ENCODE results near the gene WARS2. TPM values are rescaled to one million over a fixed set of nuclear protein-coding genes. Genes with fewer than 3 reads are reported as not detected.

The WARS2 gene
- total and polyA plus RNA-seq, 2 of the 8 experiments (the other 6 are each of a cell fraction or from before 2014, with no cell fraction given) = 4.3 to 12.9 TPM

GRCh38 chr1:119139403-119139802 is 1.1 kb downstream of the WARS2 start:
- Histone ChIP-seq H3K23me2 (ENCODE audit: low read depth, low read length) (peaks cover 7% of the 10 kb centered on the region), H3K27me3 (replicated peaks in 1 of 4; ENCODE audit: control insufficient read depth in 3 of 4, extremely low read depth in 1 of 4, insufficient read depth in 3 of 4, low read length in 3 of 4) (no peaks in the 10 kb centered on the region), H2AK5ac (ENCODE audit: low read depth, low read length) (no peak overlapping the region), H3K9ac (replicated peaks in 1 of 4; ENCODE audit: extremely low read depth in 1 of 4, low read depth in 3 of 4, low read length in 3 of 4) (peak overlapping the region in 2 of 4 experiments; percentile 34; a peak in 2 of 7 replicates), H3K4me2 (ENCODE audit: insufficient read depth in 1 of 2, low read depth in 2 of 2, low read length in 2 of 2) (peak overlapping the region; percentile 75 to 86), H3K4ac (replicated peaks; ENCODE audit: insufficient read length, low read depth, low read length) (no peak overlapping the region), H3K56ac (replicated peaks; ENCODE audit: insufficient read length, low read depth, low read length) (no peak overlapping the region), H3K4me3 (ENCODE audit: extremely low read depth in 1 of 4, insufficient read depth in 2 of 4, low read depth in 3 of 4, low read length in 4 of 4) (peak overlapping the region; percentile 62 to 86 (median 76); a peak in 7 of 8 replicates), H3K27ac (ENCODE audit: low read depth, low read length) (no peak overlapping the region), H4K91ac (replicated peaks; ENCODE audit: insufficient read length, low read length) (no peak overlapping the region), H3K23ac (ENCODE audit: insufficient read length) (no peak overlapping the region), H3K79me2 (ENCODE audit: control insufficient read depth in 1 of 2, insufficient read depth in 2 of 2, low read length in 2 of 2) (peaks cover 0 to 11% of the 10 kb centered on the region in 2 experiments; a peak in 2 of 4 replicates), H2BK20ac (ENCODE audit: low read length) (no peak overlapping the region), H2BK15ac (ENCODE audit: low read length) (no peak overlapping the region), H3K36me3 (ENCODE audit: control insufficient read depth in 2 of 4, insufficient read depth in 4 of 4, low read length in 3 of 4) (no peaks in the 10 kb centered on the region), H3K14ac (ENCODE audit: insufficient read length) (no peak overlapping the region), H4K20me1 (replicated peaks in 1 of 2; ENCODE audit: control insufficient read depth in 1 of 2, insufficient read depth in 2 of 2, low read length in 2 of 2) (peaks cover 0 to 2% of the 10 kb centered on the region in 2 experiments), H2BK5ac (ENCODE audit: low read depth, low read length) (no peak overlapping the region), H4K5ac (ENCODE audit: insufficient read length, low read depth, low read length) (no peak overlapping the region), H3K9me3 (ENCODE audit: insufficient read depth in 2 of 2, low read depth in 1 of 2, low read length in 1 of 2) (no peaks in the 10 kb centered on the region), H2BK12ac (ENCODE audit: low read depth, low read length) (no peak overlapping the region), H3K4me1 (replicated peaks in 1 of 4; ENCODE audit: control insufficient read depth in 3 of 4, insufficient read depth in 4 of 4, low read length in 3 of 4) (peaks cover 0 to 3% (median 3%) of the 10 kb centered on the region in 4 experiments; a peak in 3 of 7 replicates), H3K79me1 (ENCODE audit: low read depth, low read length) (no peaks in the 10 kb centered on the region), H3K18ac (ENCODE audit: extremely low read depth, low read length) (no peak overlapping the region), H4K8ac (ENCODE audit: extremely low read depth, insufficient read depth, low read length) (no peak overlapping the region), H2BK120ac (replicated peaks; ENCODE audit: low read depth, low read length) (no peak overlapping the region), H2AFZ (ENCODE audit: low read length) (no peak overlapping the region)
- no peak for TF ChIP-seq EP300 (IDR thresholded peaks at IDR 0.05; ENCODE audit: borderline replicate concordance in 1 of 2, low read depth in 2 of 2, low read length in 2 of 2)
- TF ChIP-seq TAF7 (optimal IDR thresholded peaks at IDR 0.05; ENCODE audit: borderline replicate concordance, low read depth, low read length) = no peak
- TF ChIP-seq EZH2 (IDR thresholded peaks at IDR 0.05; ENCODE audit: low read depth, low read length, severe bottlenecking) = no peak
- peak; percentile 16 for TF ChIP-seq SAP30 (IDR thresholded peaks at IDR 0.05; ENCODE audit: insufficient read depth, insufficient replicate concordance, low read length)
- TF ChIP-seq SIN3A (conservative IDR thresholded peaks at IDR 0.05 in 1 of 2, IDR thresholded peaks at IDR 0.05 in 1 of 2; ENCODE audit: low read depth in 1 of 2, low read length in 2 of 2) = 0 out of 4 replicates have a peak, but pooled peaks of 1 of the 2 experiments have one; percentile 1
- FAIRE-seq = no peak
- no peak for DNase-seq (ENCODE audit: low read depth in 1 of 2, low spot score in 2 of 2)
- WGBS, 2 experiments (ENCODE audit: extremely low coverage in 1 of 2, insufficient coverage in 1 of 2, insufficient read length in 1 of 2, insufficient replicate concordance in 2 of 2, low coverage in 1 of 2, low lambda C conversion rate in 2 of 2, missing lambda C conversion rate in 1 of 2) = 46% methylated on average over 5 of the region's 5 CpGs; no CpG with 5 or more reads in 1 of the 2 experiments
- ChIA-PET POLR2A (ENCODE audit: partially characterized antibody) (no interaction called here), CTCF (ENCODE audit: partially characterized antibody) (interaction anchor here (2.3 kb wide), 2 partner anchors 12 to 227 kb away, joined by 5 read pairs; no protein-coding TSS in a partner anchor)

Measured in H1 (cell line).